HL-60 (cell line): ENCODE results near the gene KCNA3.

Experiments used
- POLR2AphosphoS5 ChIP-seq: IDR thresholded peaks from 2 replicates; pipeline ENCODE4 v1.6.1; 2012; ENCODE audit warnings: low read depth
- TF ChIP-seq, protein P1 (sequence below): IDR thresholded peaks from one replicate; pipeline ENCODE4 v1.5.1; 2011; ENCODE audit warnings: low read length, control low read depth, inconsistent platforms; ENCODE audit not compliant: insufficient read depth
- TF ChIP-seq, protein P2 (sequence below): IDR thresholded peaks from 2 replicates; pipeline ENCODE4 v1.6.1; 2012; ENCODE audit warnings: low read depth; ENCODE audit not compliant: insufficient replicate concordance

DNA sequence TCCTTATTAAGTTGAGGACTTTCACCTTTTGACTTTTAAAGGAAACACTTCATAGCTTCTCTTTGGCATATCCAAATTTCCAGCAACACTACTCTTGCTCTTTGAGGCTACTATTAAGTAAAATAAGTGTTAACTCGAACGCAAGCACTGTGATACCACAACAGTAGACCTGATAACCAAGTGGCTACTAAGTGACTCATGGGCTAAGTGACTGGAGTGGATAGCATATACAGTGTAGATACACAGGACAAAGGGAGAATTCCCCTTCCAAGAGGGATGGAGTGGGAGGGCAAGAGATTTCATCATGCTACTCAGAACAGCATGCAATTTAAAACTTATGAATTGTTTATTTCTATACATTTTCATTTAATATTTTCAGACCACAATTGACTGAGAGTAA is 9.8 kb upstream of the KCNA3 start:
- TF ChIP-seq, protein P1, sequence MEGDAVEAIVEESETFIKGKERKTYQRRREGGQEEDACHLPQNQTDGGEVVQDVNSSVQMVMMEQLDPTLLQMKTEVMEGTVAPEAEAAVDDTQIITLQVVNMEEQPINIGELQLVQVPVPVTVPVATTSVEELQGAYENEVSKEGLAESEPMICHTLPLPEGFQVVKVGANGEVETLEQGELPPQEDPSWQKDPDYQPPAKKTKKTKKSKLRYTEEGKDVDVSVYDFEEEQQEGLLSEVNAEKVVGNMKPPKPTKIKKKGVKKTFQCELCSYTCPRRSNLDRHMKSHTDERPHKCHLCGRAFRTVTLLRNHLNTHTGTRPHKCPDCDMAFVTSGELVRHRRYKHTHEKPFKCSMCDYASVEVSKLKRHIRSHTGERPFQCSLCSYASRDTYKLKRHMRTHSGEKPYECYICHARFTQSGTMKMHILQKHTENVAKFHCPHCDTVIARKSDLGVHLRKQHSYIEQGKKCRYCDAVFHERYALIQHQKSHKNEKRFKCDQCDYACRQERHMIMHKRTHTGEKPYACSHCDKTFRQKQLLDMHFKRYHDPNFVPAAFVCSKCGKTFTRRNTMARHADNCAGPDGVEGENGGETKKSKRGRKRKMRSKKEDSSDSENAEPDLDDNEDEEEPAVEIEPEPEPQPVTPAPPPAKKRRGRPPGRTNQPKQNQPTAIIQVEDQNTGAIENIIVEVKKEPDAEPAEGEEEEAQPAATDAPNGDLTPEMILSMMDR, result no peak
- TF ChIP-seq, protein P2, sequence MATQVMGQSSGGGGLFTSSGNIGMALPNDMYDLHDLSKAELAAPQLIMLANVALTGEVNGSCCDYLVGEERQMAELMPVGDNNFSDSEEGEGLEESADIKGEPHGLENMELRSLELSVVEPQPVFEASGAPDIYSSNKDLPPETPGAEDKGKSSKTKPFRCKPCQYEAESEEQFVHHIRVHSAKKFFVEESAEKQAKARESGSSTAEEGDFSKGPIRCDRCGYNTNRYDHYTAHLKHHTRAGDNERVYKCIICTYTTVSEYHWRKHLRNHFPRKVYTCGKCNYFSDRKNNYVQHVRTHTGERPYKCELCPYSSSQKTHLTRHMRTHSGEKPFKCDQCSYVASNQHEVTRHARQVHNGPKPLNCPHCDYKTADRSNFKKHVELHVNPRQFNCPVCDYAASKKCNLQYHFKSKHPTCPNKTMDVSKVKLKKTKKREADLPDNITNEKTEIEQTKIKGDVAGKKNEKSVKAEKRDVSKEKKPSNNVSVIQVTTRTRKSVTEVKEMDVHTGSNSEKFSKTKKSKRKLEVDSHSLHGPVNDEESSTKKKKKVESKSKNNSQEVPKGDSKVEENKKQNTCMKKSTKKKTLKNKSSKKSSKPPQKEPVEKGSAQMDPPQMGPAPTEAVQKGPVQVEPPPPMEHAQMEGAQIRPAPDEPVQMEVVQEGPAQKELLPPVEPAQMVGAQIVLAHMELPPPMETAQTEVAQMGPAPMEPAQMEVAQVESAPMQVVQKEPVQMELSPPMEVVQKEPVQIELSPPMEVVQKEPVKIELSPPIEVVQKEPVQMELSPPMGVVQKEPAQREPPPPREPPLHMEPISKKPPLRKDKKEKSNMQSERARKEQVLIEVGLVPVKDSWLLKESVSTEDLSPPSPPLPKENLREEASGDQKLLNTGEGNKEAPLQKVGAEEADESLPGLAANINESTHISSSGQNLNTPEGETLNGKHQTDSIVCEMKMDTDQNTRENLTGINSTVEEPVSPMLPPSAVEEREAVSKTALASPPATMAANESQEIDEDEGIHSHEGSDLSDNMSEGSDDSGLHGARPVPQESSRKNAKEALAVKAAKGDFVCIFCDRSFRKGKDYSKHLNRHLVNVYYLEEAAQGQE, result no peak
- TF ChIP-seq POLR2AphosphoS5, result no peak
